Activated T-helper 1 cell treated with anti-CD3 and anti-CD28 coated beads, Interleukin-2, amount 50 U/mL, for 16 hours (primary cell): ENCODE data around the gene DNAJB6.

Source experiments
- DNase-seq, 2 donors: peaks; one replicate each; pipeline ENCODE4 v3.0.0-alpha.2; 2020; ENCODE audit warnings: low read depth in 1 of 2, low spot score in 1 of 2

DNAJB6 gene

GRCh38 chr7:157408258-157409101, 71.7 kb downstream of the DNAJB6 start:
- no peak for DNase-seq

GRCh38 chr7:157409149-157409752, 72.4 kb downstream of the DNAJB6 start:
- no peak for DNase-seq

- no peak for DNase-seq
Observed at GRCh38 chr7:157409753-157410727, 73.2 kb downstream of the DNAJB6 start.

- DNase-seq: no peak
Observed at GRCh38 chr7:157410831-157411556, 74.2 kb downstream of the DNAJB6 start.

- DNase-seq: peak in 1 of 2 donors; percentile 35
Observed at GRCh38 chr7:157411580-157411979, 74.8 kb downstream of the DNAJB6 start.

GRCh38 chr7:157412021-157412443, 75.2 kb downstream of the DNAJB6 start:
- peak in 1 of 2 donors; percentile 42 for DNase-seq

GRCh38 chr7:157412491-157413180, 75.8 kb downstream of the DNAJB6 start:
- DNase-seq: no peak

- DNase-seq: no peak
Observed at GRCh38 chr7:157413881-157414701, 77.3 kb downstream of the DNAJB6 start.

GRCh38 chr7:157414702-157415096, 77.9 kb downstream of the DNAJB6 start:
- no peak for DNase-seq

GRCh38 chr7:157415486-157415885, 78.7 kb downstream of the DNAJB6 start:
- DNase-seq: no peak

- DNase-seq: no peak
Observed at GRCh38 chr7:157416011-157416410, 79.2 kb downstream of the DNAJB6 start.

GRCh38 chr7:157418204-157419034, 81.6 kb downstream of the DNAJB6 start:
- DNase-seq: no peak

GRCh38 chr7:157419035-157419293, 82.2 kb downstream of the DNAJB6 start:
- no peak for DNase-seq

GRCh38 chr7:157422279-157422678, 85.5 kb downstream of the DNAJB6 start:
- DNase-seq: no peak

- DNase-seq: no peak
Observed at GRCh38 chr7:157423348-157423747, 86.5 kb downstream of the DNAJB6 start.

GRCh38 chr7:157423886-157424565, 87.2 kb downstream of the DNAJB6 start:
- DNase-seq: no peak

GRCh38 chr7:157425137-157425731, 88.4 kb downstream of the DNAJB6 start:
- no peak for DNase-seq

GRCh38 chr7:157425761-157426160, 89.0 kb downstream of the DNAJB6 start:
- no peak for DNase-seq
